SK-N-SH treated with all-trans-retinoic acid at 6 μM for 48 hours (cell line): Measurements from ENCODE around the gene ZGRF1.

Experiments used
- ATAC-seq: fragments of 200-7000 bp; cut with Tn5 transposase; 3 replicates; pipeline ENCODE4 v1.9.1; 2020; ENCODE audit warnings: mild to moderate bottlenecking, moderate library complexity
- ARNTL ChIP-seq: fragments of 450-650 bp; formaldehyde crosslinking; IDR thresholded peaks from 2 replicates; pipeline ENCODE4 v1.5.0; 2020; ENCODE audit warnings: low read depth, mild to moderate bottlenecking, moderate library complexity, borderline replicate concordance
- BACH2 ChIP-seq: fragments of 250-450 bp; sonication (Bioruptor Pico); IDR thresholded peaks from 2 replicates; pipeline ENCODE4 v1.9.0; 2021; ENCODE audit warnings: mild to moderate bottlenecking, borderline replicate concordance
- CSDC2 ChIP-seq: fragments of 250-450 bp; sonication (Bioruptor Pico); IDR thresholded peaks from 2 replicates; pipeline ENCODE4 v1.5.0; 2020; ENCODE audit warnings: mild to moderate bottlenecking, moderate library complexity
- ESRRG ChIP-seq: fragments of 250-450 bp; sonication (Bioruptor Pico); IDR thresholded peaks from 2 replicates; pipeline ENCODE4 v1.6.1; 2021; ENCODE audit warnings: mild to moderate bottlenecking
- GLIS3 ChIP-seq: fragments of 250-450 bp; sonication (Bioruptor Pico); IDR thresholded peaks from 2 replicates; pipeline ENCODE4 v1.5.0; 2020; ENCODE audit warnings: mild to moderate bottlenecking, moderate library complexity
- TCF4 ChIP-seq: fragments of 250-450 bp; sonication (Bioruptor Pico); IDR thresholded peaks from 2 replicates; pipeline ENCODE4 v1.8.0; 2021; ENCODE audit warnings: mild to moderate bottlenecking, moderate library complexity, borderline replicate concordance
- TOX ChIP-seq: fragments of 250-450 bp; sonication (Bioruptor Pico); IDR thresholded peaks from 2 replicates; pipeline ENCODE4 v1.8.0; 2021; ENCODE audit warnings: mild to moderate bottlenecking, moderate library complexity, borderline replicate concordance
- ZC3H10 ChIP-seq: fragments of 250-450 bp; sonication (Bioruptor Pico); IDR thresholded peaks from 2 replicates; pipeline ENCODE4 v1.5.1; 2021; ENCODE audit warnings: mild to moderate bottlenecking, moderate library complexity
- ZFP3 ChIP-seq: fragments of 250-450 bp; sonication (Bioruptor Pico); IDR thresholded peaks from 2 replicates; pipeline ENCODE4 v1.5.0; 2020; ENCODE audit warnings: mild to moderate bottlenecking, moderate library complexity
- ZFP30 ChIP-seq: fragments of 450-650 bp; formaldehyde crosslinking; IDR thresholded peaks from 2 replicates; pipeline ENCODE4 v1.5.0; 2022; ENCODE audit warnings: mild to moderate bottlenecking, moderate library complexity
- ZNF565 ChIP-seq: fragments of 450-650 bp; formaldehyde crosslinking; conservative IDR thresholded peaks from 2 replicates; pipeline ENCODE4 v1.5.0; 2020; ENCODE audit warnings: low read depth, mild to moderate bottlenecking, moderate library complexity
- ZNF70 ChIP-seq: fragments of 450-650 bp; formaldehyde crosslinking; IDR thresholded peaks from 2 replicates; pipeline ENCODE4 v1.5.0; 2020; ENCODE audit warnings: mild to moderate bottlenecking, moderate library complexity
- ZNF8 ChIP-seq: fragments of 450-650 bp; formaldehyde crosslinking; IDR thresholded peaks from 2 replicates; pipeline ENCODE4 v1.5.0; 2020; ENCODE audit warnings: mild to moderate bottlenecking, moderate library complexity
- TF ChIP-seq, protein P1 (sequence below): fragments of 250-450 bp; sonication (Bioruptor Pico); IDR thresholded peaks from 2 replicates; pipeline ENCODE4 v1.5.1; 2020; ENCODE audit warnings: low read depth, mild to moderate bottlenecking, moderate library complexity
- TF ChIP-seq, protein P2 (sequence below): fragments of 250-450 bp; sonication (Bioruptor Pico); IDR thresholded peaks from 2 replicates; pipeline ENCODE4 v1.8.0; 2020; ENCODE audit warnings: mild to moderate bottlenecking, moderate library complexity, borderline replicate concordance
- TF ChIP-seq, protein P3 (sequence below): fragments of 250-450 bp; sonication (Bioruptor Pico); IDR thresholded peaks from 2 replicates; pipeline ENCODE4 v1.8.0; 2021; ENCODE audit warnings: low read depth, mild to moderate bottlenecking, moderate library complexity, borderline replicate concordance
- TF ChIP-seq, protein P4 (sequence below): fragments of 250-450 bp; sonication (Bioruptor Pico); IDR thresholded peaks from 2 replicates; pipeline ENCODE4 v1.5.1; 2021; ENCODE audit warnings: mild to moderate bottlenecking, moderate library complexity
- TF ChIP-seq, protein P5 (sequence below): fragments of 250-450 bp; sonication (Bioruptor Pico); IDR thresholded peaks from 2 replicates; pipeline ENCODE4 v1.5.0; 2020; ENCODE audit warnings: mild to moderate bottlenecking, moderate library complexity

Gene ZGRF1

DNA sequence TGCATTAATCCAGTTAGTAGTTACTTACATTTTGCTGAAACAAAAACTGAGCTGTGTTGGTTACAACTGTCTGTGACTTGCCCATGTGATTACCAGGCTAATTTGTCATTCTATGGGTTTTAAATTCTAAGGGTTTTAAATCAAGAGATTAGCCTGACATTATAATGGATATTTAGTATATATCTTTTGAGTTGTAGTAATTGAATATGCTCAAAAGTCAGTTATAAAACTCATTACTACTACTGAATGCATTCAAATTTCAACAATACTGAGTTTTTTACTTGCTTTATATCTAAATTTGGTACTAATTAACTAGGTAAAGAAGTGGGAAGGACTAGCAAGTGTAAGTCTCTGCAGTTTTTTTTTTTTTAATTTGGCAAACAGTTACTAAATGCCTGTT, 14.9 kb upstream of the ZGRF1 start:
- ATAC-seq, result no peak
- TF ChIP-seq GLIS3 (CRISPR knock-in tag) (no peak), BACH2 (no peak), ZNF8 (CRISPR knock-in tag) (no peak), ZNF565 (CRISPR knock-in tag) (no peak), ZFP3 (CRISPR knock-in tag) (no peak), ESRRG (no peak), ZFP30 (CRISPR knock-in tag) (no peak), CSDC2 (CRISPR knock-in tag) (no peak), ARNTL (no peak), TOX (CRISPR knock-in tag) (no peak)
- TF ChIP-seq, protein P1, sequence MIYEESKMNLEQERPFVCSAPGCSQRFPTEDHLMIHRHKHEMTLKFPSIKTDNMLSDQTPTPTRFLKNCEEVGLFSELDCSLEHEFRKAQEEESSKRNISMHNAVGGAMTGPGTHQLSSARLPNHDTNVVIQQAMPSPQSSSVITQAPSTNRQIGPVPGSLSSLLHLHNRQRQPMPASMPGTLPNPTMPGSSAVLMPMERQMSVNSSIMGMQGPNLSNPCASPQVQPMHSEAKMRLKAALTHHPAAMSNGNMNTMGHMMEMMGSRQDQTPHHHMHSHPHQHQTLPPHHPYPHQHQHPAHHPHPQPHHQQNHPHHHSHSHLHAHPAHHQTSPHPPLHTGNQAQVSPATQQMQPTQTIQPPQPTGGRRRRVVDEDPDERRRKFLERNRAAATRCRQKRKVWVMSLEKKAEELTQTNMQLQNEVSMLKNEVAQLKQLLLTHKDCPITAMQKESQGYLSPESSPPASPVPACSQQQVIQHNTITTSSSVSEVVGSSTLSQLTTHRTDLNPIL (CRISPR knock-in tag), result no peak
- TF ChIP-seq, protein P2, sequence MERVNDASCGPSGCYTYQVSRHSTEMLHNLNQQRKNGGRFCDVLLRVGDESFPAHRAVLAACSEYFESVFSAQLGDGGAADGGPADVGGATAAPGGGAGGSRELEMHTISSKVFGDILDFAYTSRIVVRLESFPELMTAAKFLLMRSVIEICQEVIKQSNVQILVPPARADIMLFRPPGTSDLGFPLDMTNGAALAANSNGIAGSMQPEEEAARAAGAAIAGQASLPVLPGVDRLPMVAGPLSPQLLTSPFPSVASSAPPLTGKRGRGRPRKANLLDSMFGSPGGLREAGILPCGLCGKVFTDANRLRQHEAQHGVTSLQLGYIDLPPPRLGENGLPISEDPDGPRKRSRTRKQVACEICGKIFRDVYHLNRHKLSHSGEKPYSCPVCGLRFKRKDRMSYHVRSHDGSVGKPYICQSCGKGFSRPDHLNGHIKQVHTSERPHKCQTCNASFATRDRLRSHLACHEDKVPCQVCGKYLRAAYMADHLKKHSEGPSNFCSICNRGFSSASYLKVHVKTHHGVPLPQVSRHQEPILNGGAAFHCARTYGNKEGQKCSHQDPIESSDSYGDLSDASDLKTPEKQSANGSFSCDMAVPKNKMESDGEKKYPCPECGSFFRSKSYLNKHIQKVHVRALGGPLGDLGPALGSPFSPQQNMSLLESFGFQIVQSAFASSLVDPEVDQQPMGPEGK, result no peak
- TF ChIP-seq, protein P3, sequence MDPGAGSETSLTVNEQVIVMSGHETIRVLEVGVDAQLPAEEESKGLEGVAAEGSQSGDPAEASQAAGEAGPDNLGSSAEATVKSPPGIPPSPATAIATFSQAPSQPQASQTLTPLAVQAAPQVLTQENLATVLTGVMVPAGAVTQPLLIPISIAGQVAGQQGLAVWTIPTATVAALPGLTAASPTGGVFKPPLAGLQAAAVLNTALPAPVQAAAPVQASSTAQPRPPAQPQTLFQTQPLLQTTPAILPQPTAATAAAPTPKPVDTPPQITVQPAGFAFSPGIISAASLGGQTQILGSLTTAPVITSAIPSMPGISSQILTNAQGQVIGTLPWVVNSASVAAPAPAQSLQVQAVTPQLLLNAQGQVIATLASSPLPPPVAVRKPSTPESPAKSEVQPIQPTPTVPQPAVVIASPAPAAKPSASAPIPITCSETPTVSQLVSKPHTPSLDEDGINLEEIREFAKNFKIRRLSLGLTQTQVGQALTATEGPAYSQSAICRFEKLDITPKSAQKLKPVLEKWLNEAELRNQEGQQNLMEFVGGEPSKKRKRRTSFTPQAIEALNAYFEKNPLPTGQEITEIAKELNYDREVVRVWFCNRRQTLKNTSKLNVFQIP (CRISPR knock-in tag), result no peak

DNA sequence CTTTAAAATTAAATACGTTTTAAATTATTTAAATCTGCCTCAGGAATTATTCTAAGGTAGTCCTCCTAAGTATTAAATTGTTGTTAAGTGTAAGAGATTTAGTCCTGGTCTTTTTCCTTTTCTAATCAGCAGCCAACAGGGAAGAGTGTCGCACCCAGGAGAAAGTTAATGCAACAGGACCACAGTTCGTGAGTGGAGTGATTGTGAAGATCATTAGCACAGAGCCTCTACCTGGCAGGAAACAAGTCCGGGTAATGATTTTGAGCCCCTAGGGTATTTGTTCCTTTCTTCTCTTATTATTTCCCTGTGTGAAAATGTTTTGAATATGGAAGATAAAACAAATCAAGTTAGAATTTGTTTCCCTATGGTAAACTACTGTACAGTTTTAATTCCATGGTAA, 13.6 kb upstream of the ZGRF1 start:
- TF ChIP-seq TCF4, result no peak
- no peak for TF ChIP-seq ZC3H10 (CRISPR knock-in tag)
- TF ChIP-seq CSDC2 (CRISPR knock-in tag), result no peak
- no peak for TF ChIP-seq ZNF8 (CRISPR knock-in tag)
- no peak for TF ChIP-seq ARNTL
- no peak for ATAC-seq

DNA sequence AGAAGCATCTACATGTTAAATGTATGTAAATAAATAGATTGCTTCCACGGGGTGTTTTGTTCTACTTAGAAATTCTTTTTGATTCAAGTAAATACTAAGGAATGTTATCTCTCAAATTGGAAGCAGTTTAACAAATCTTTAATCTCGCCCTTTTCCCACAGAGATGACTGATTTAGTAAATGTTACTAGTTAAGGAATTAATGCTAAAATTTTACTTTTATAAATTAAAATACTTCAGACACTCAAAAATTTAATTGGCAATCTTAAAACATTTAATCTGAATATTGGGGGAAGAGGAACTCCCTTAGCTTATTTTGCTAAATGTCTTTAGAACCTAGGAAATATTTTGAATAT, 12.3 kb upstream of the ZGRF1 start:
- ATAC-seq, result no peak
- TF ChIP-seq, protein P3 (CRISPR knock-in tag), result no peak
- TF ChIP-seq, protein P4, sequence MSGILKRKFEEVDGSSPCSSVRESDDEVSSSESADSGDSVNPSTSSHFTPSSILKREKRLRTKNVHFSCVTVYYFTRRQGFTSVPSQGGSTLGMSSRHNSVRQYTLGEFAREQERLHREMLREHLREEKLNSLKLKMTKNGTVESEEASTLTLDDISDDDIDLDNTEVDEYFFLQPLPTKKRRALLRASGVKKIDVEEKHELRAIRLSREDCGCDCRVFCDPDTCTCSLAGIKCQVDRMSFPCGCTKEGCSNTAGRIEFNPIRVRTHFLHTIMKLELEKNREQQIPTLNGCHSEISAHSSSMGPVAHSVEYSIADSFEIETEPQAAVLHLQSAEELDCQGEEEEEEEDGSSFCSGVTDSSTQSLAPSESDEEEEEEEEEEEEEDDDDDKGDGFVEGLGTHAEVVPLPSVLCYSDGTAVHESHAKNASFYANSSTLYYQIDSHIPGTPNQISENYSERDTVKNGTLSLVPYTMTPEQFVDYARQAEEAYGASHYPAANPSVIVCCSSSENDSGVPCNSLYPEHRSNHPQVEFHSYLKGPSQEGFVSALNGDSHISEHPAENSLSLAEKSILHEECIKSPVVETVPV, result no peak
- TF ChIP-seq, protein P5, sequence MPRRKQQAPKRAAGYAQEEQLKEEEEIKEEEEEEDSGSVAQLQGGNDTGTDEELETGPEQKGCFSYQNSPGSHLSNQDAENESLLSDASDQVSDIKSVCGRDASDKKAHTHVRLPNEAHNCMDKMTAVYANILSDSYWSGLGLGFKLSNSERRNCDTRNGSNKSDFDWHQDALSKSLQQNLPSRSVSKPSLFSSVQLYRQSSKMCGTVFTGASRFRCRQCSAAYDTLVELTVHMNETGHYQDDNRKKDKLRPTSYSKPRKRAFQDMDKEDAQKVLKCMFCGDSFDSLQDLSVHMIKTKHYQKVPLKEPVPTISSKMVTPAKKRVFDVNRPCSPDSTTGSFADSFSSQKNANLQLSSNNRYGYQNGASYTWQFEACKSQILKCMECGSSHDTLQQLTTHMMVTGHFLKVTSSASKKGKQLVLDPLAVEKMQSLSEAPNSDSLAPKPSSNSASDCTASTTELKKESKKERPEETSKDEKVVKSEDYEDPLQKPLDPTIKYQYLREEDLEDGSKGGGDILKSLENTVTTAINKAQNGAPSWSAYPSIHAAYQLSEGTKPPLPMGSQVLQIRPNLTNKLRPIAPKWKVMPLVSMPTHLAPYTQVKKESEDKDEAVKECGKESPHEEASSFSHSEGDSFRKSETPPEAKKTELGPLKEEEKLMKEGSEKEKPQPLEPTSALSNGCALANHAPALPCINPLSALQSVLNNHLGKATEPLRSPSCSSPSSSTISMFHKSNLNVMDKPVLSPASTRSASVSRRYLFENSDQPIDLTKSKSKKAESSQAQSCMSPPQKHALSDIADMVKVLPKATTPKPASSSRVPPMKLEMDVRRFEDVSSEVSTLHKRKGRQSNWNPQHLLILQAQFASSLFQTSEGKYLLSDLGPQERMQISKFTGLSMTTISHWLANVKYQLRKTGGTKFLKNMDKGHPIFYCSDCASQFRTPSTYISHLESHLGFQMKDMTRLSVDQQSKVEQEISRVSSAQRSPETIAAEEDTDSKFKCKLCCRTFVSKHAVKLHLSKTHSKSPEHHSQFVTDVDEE, result no peak
- TF ChIP-seq ZNF70 (CRISPR knock-in tag) (no peak), ZC3H10 (CRISPR knock-in tag) (no peak), GLIS3 (CRISPR knock-in tag) (no peak), ZFP3 (CRISPR knock-in tag) (no peak)
